ENCODE results near the gene EIF3I. TPM values are rescaled to one million over a fixed set of nuclear protein-coding genes. Genes with fewer than 3 reads are reported as not detected.
A peak's percentile ranks its signal among the peaks of the same experiment; 100 is the strongest.

The EIF3I gene
- total and polyA plus RNA-seq, 2 of the 8 experiments (the other 6 are each of a cell fraction or from before 2014, with no cell fraction given): 247 to 346 TPM

- TF ChIP-seq CTCF (IDR thresholded peaks at IDR 0.05; ENCODE audit: control extremely low read depth in 1 of 3, insufficient read depth in 1 of 3, low read depth in 1 of 3, low read length in 3 of 3) (0 out of 4 replicates have a peak, but pooled peaks of 1 of the 3 experiments have one; percentile 10), SIN3A (conservative IDR thresholded peaks at IDR 0.05 in 1 of 2, IDR thresholded peaks at IDR 0.05 in 1 of 2; ENCODE audit: low read depth in 1 of 2, low read length in 2 of 2) (peak in 1 of 2 experiments; percentile 55; a peak in 1 of 4 replicates), KDM4A (IDR thresholded peaks at IDR 0.05; ENCODE audit: low read depth, low read length, severe bottlenecking) (peak; percentile 80), SAP30 (IDR thresholded peaks at IDR 0.05; ENCODE audit: insufficient read depth, insufficient replicate concordance, low read length) (peak; percentile 19), RAD21 (IDR thresholded peaks at IDR 0.05 in 1 of 2, conservative IDR thresholded peaks at IDR 0.05 in 1 of 2; ENCODE audit: low read depth in 2 of 2, low read length in 2 of 2) (peak in 1 of 2 experiments; percentile 5; a peak in 1 of 4 replicates), NRF1 (IDR thresholded peaks at IDR 0.05; ENCODE audit: low read depth, low read length) (no peak), ASH2L (IDR thresholded peaks at IDR 0.05; ENCODE audit: low read length) (peak; percentile 69), HDAC2 (IDR thresholded peaks at IDR 0.05; ENCODE audit: borderline replicate concordance in 1 of 2, low read depth in 2 of 2, low read length in 2 of 2) (peak in 1 of 2 experiments; percentile 11; a peak in 1 of 4 replicates), JUND (IDR thresholded peaks at IDR 0.05; ENCODE audit: low read length) (peak; percentile 72; the same call in 1 of the 2 replicates)
- TF ChIP-seq, protein P1, sequence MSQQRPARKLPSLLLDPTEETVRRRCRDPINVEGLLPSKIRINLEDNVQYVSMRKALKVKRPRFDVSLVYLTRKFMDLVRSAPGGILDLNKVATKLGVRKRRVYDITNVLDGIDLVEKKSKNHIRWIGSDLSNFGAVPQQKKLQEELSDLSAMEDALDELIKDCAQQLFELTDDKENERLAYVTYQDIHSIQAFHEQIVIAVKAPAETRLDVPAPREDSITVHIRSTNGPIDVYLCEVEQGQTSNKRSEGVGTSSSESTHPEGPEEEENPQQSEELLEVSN (IDR thresholded peaks at IDR 0.05): peak; percentile 86
Observed at GRCh38 chr1:32241001-32241763, 19.0 kb downstream of the EIF3I start (continued).
